ENCODE results near the gene PIM1. TPM values are rescaled to one million over a fixed set of nuclear protein-coding genes. Genes with fewer than 3 reads are reported as not detected.

PIM1 gene
- total RNA-seq, 1 donor from 2014 or later: 15.1 TPM

GRCh38 chr6:37160922-37161778, 8.8 kb upstream of the PIM1 start:
- Mint-ChIP-seq H3K27me3 (ENCODE audit: low read depth) (no peaks in the 10 kb centered on the region), H3K27ac (ENCODE audit: unreplicated experiment) (peak overlapping the region; percentile 77), H3K9me3 (ENCODE audit: low read depth) (no peaks in the 10 kb centered on the region), H3K36me3 (ENCODE audit: low read depth) (no peaks in the 10 kb centered on the region), H3K4me1 (ENCODE audit: low read depth) (peaks cover 17% of the 10 kb centered on the region), H3K4me3 (ENCODE audit: unreplicated experiment) (no peak overlapping the region)
- TF ChIP-seq CTCF (IDR thresholded peaks at IDR 0.05): no peak
- peak; percentile 9 for DNase-seq (ENCODE audit: low spot score)

GRCh38 chr6:37162740-37163139, 7.2 kb upstream of the PIM1 start:
- DNase-seq (ENCODE audit: low spot score): no peak
- Mint-ChIP-seq H3K36me3 (ENCODE audit: low read depth) (no peaks in the 10 kb centered on the region), H3K27ac (ENCODE audit: unreplicated experiment) (no peak overlapping the region), H3K27me3 (ENCODE audit: low read depth) (no peaks in the 10 kb centered on the region), H3K4me1 (ENCODE audit: low read depth) (peaks cover 17% of the 10 kb centered on the region), H3K4me3 (ENCODE audit: unreplicated experiment) (no peak overlapping the region), H3K9me3 (ENCODE audit: low read depth) (no peaks in the 10 kb centered on the region)
- no peak for TF ChIP-seq CTCF (IDR thresholded peaks at IDR 0.05)

GRCh38 chr6:37168163-37168758, 1.7 kb upstream of the PIM1 start:
- Mint-ChIP-seq H3K27me3 (ENCODE audit: low read depth) (no peaks in the 10 kb centered on the region), H3K4me1 (ENCODE audit: low read depth) (peaks cover 37% of the 10 kb centered on the region), H3K27ac (ENCODE audit: unreplicated experiment) (peak overlapping the region; percentile 13), H3K9me3 (ENCODE audit: low read depth) (no peaks in the 10 kb centered on the region), H3K4me3 (ENCODE audit: unreplicated experiment) (peak overlapping the region; percentile 88), H3K36me3 (ENCODE audit: low read depth) (peaks cover 2% of the 10 kb centered on the region)
- TF ChIP-seq CTCF (IDR thresholded peaks at IDR 0.05): no peak
- no peak for DNase-seq (ENCODE audit: low spot score)

- H3K9me3 Mint-ChIP-seq (ENCODE audit: low read depth): no peaks in the 10 kb centered on the region
- peak overlapping the region; percentile 88 for H3K4me3 Mint-ChIP-seq (ENCODE audit: unreplicated experiment)
- peaks cover 39% of the 10 kb centered on the region for H3K4me1 Mint-ChIP-seq (ENCODE audit: low read depth)
- no peak for DNase-seq (ENCODE audit: low spot score)
- TF ChIP-seq CTCF (IDR thresholded peaks at IDR 0.05): no peak
- no peaks in the 10 kb centered on the region for H3K27me3 Mint-ChIP-seq (ENCODE audit: low read depth)
- H3K27ac Mint-ChIP-seq (ENCODE audit: unreplicated experiment): peak overlapping the region; percentile 99
- peaks cover 9% of the 10 kb centered on the region for H3K36me3 Mint-ChIP-seq (ENCODE audit: low read depth)
These were observed 999 bp upstream of the PIM1 start for GRCh38 chr6:37168811-37169495.

Data from chondrocyte (in vitro differentiated cells).